ENCODE data around the gene SKAP1.
A peak's percentile ranks its signal among the peaks of the same experiment; 100 is the strongest.

Gene SKAP1

GRCh38 chr17:48310748-48311213 lies 119.2 kb downstream of the SKAP1 start:
- no peak for DNase-seq
- H3K4me3 ChIP-seq (ENCODE audit: low read depth, low read length), result no peak overlapping the region
- TF ChIP-seq CTCF (IDR thresholded peaks at IDR 0.05; ENCODE audit: low read depth, low read length), result no peak
- H3K9me3 ChIP-seq, result no peaks in the 10 kb centered on the region
- H3K36me3 ChIP-seq, result no peaks in the 10 kb centered on the region
- H3K27me3 ChIP-seq, result peaks cover 74% of the 10 kb centered on the region
- no peaks in the 10 kb centered on the region for H3K4me1 ChIP-seq

- no peak for TF ChIP-seq CTCF (IDR thresholded peaks at IDR 0.05; ENCODE audit: low read depth, low read length)
- Histone ChIP-seq H3K9me3 (no peaks in the 10 kb centered on the region), H3K36me3 (no peaks in the 10 kb centered on the region), H3K4me3 (ENCODE audit: low read depth, low read length) (no peak overlapping the region), H3K27me3 (peaks cover 79% of the 10 kb centered on the region), H3K4me1 (no peaks in the 10 kb centered on the region)
- DNase-seq, result no peak
These were observed 121.4 kb downstream of the SKAP1 start for GRCh38 chr17:48308581-48308980.

- DNase-seq, result peak; percentile 53
- Histone ChIP-seq H3K4me3 (ENCODE audit: low read depth, low read length) (no peak overlapping the region), H3K36me3 (no peaks in the 10 kb centered on the region), H3K27me3 (peaks cover 81% of the 10 kb centered on the region), H3K9me3 (no peaks in the 10 kb centered on the region), H3K4me1 (no peaks in the 10 kb centered on the region)
- peak; percentile 95 for TF ChIP-seq CTCF (IDR thresholded peaks at IDR 0.05; ENCODE audit: low read depth, low read length)
These were observed 122.1 kb downstream of the SKAP1 start for GRCh38 chr17:48307814-48308411.

- no peaks in the 10 kb centered on the region for H3K4me1 ChIP-seq
- no peak for DNase-seq
- peaks cover 80% of the 10 kb centered on the region for H3K27me3 ChIP-seq
- no peaks in the 10 kb centered on the region for H3K9me3 ChIP-seq
- H3K36me3 ChIP-seq, result no peaks in the 10 kb centered on the region
- TF ChIP-seq CTCF (IDR thresholded peaks at IDR 0.05; ENCODE audit: low read depth, low read length), result no peak
- no peak overlapping the region for H3K4me3 ChIP-seq (ENCODE audit: low read depth, low read length)
These were observed 122.8 kb downstream of the SKAP1 start for GRCh38 chr17:48307255-48307654.

- H3K27me3 ChIP-seq, result peaks cover 83% of the 10 kb centered on the region
- no peaks in the 10 kb centered on the region for H3K36me3 ChIP-seq
- H3K4me1 ChIP-seq, result no peaks in the 10 kb centered on the region
- H3K9me3 ChIP-seq, result no peaks in the 10 kb centered on the region
- H3K4me3 ChIP-seq (ENCODE audit: low read depth, low read length), result no peak overlapping the region
- DNase-seq, result no peak
- TF ChIP-seq CTCF (IDR thresholded peaks at IDR 0.05; ENCODE audit: low read depth, low read length), result no peak
These were observed 129.0 kb downstream of the SKAP1 start for GRCh38 chr17:48301002-48301401.

- no peak for TF ChIP-seq CTCF (IDR thresholded peaks at IDR 0.05; ENCODE audit: low read depth, low read length)
- no peaks in the 10 kb centered on the region for H3K4me1 ChIP-seq
- H3K27me3 ChIP-seq, result peaks cover 87% of the 10 kb centered on the region
- H3K9me3 ChIP-seq, result no peaks in the 10 kb centered on the region
- no peak overlapping the region for H3K4me3 ChIP-seq (ENCODE audit: low read depth, low read length)
- no peak for DNase-seq
- no peaks in the 10 kb centered on the region for H3K36me3 ChIP-seq
These were observed 130.3 kb downstream of the SKAP1 start for GRCh38 chr17:48299760-48300159.

Measured in BE2C (cell line).